GM12801 (cell line): Measurements from ENCODE around the gene SNRNP200.

Experiments
- TF ChIP-seq, protein P1 (sequence below): IDR thresholded peaks from one replicate; pipeline ENCODE4 v1.5.1; 2011; ENCODE audit warnings: control low read depth; ENCODE audit not compliant: insufficient read length; ENCODE audit errors: extremely low read depth

The SNRNP200 gene

DNA sequence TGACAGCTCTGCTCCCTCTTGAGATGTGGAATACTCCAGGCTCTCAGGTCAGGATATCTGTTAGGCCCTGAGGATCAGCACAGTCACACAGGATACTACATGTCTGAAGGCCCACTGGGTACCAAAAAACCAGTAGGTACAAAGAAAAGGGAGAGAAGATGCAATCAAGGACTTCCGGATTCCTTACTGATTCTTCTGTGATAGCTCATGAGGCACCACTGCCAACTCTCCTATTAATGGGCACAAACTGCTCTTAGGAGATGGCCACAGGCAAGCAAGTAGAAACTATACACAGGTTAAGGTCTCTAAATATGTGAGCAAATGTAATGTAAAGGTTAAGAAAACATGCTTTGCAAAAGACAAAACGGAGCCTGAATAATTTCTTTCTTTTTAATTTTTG lies 43.0 kb downstream of the SNRNP200 start:
- TF ChIP-seq, protein P1, sequence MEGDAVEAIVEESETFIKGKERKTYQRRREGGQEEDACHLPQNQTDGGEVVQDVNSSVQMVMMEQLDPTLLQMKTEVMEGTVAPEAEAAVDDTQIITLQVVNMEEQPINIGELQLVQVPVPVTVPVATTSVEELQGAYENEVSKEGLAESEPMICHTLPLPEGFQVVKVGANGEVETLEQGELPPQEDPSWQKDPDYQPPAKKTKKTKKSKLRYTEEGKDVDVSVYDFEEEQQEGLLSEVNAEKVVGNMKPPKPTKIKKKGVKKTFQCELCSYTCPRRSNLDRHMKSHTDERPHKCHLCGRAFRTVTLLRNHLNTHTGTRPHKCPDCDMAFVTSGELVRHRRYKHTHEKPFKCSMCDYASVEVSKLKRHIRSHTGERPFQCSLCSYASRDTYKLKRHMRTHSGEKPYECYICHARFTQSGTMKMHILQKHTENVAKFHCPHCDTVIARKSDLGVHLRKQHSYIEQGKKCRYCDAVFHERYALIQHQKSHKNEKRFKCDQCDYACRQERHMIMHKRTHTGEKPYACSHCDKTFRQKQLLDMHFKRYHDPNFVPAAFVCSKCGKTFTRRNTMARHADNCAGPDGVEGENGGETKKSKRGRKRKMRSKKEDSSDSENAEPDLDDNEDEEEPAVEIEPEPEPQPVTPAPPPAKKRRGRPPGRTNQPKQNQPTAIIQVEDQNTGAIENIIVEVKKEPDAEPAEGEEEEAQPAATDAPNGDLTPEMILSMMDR: no peak

- TF ChIP-seq, protein P1: no peak
These were observed 43.9 kb downstream of the SNRNP200 start for GRCh38 chr2:96261328-96262003.

DNA sequence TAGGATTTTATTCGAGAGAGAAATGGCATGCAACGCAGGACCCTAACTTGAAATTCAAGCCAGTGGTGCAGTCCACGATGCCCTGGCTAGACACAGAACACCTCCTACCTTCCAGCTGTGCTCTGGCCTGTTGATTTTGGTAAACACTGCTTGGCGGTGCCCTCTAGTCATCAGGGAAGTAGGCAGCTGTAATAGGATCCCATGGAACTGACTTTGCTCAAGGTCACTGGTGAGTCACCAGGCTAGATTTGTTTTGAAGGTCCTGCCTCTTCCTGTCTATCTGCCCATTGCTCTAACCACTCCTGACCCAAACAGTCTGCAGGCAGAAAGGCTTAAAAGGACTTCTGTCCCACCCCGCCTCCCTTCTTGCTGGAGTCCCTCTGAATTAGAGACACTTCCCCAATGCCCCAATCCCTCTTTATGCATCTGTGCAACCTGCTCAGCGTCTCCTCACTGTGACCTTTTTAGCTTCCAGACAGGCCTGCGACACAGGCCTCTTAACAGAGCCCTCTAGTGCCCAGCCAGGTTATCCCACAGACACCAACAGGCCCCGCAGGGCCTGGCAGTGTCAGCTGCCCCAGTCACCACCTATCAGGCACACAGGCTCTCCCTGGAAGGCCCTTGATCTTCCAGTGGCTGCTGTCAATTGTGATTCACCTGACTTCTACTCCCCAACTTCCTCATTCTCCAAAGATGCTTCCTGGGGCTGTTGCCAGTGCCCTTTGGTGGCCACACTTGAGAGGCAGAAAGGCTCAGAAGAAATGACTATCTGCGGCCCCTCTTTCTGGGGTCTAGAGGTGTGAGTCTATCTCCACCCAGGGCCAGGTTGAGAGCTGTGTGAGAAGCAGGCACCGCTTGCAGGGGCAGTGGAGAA lies 44.7 kb downstream of the SNRNP200 start:
- TF ChIP-seq, protein P1: no peak

DNA sequence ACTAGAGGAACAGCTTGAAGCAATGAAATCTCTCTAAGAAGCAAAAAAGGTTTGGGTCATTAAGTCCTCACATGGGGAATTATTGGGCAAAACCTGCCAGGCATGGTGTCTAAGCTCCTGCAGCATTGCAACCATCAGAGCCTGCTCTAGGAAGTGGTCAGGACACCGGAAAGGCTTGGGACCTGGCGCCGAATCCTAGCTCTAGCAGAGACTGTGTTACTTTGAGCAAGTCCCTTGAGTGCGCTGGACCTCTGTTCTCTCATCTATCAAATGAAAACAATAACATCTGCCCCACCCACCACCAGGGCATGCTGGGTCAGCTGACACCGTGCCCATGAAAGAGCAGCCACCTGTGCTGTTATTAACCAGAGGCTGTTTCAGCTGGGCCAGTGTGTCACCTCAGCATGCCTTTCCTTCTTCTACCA lies 45.8 kb downstream of the SNRNP200 start:
- TF ChIP-seq, protein P1: no peak

- TF ChIP-seq, protein P1: no peak
These were observed 47.0 kb downstream of the SNRNP200 start for GRCh38 chr2:96258166-96259022.

- TF ChIP-seq, protein P1: no peak
These were observed 48.7 kb downstream of the SNRNP200 start for GRCh38 chr2:96256611-96257113.

GRCh38 chr2:96254571-96254970 lies 50.8 kb downstream of the SNRNP200 start:
- TF ChIP-seq, protein P1: no peak
